Keratinocyte (primary cell): Measurements from ENCODE around the gene GNPDA2. TPM values are rescaled to one million over a fixed set of nuclear protein-coding genes. Genes with fewer than 3 reads are reported as not detected.

ENCODE experiments used
- DNase-seq: peaks from one replicate; pipeline ENCODE4 v3.0.0-alpha.2; 2011; ENCODE audit warnings: low read depth, missing footprints, low spot score
- FAIRE-seq: peaks from 2 replicates; lab custom pipeline; 2011; peaks lifted over from hg19 to GRCh38; lab: Jason Lieb, UNC
- H2AFZ ChIP-seq: 2 replicates; pipeline ENCODE4 v1.6.0; 2012; ENCODE audit warnings: low read length, control low read depth, inconsistent platforms; ENCODE audit not compliant: control insufficient read depth
- H3K27ac ChIP-seq: 2 replicates; pipeline ENCODE4 v1.5.1; 2011; ENCODE audit warnings: low read length; ENCODE audit not compliant: control insufficient read depth, insufficient read depth
- H3K27me3 ChIP-seq: 3 replicates; pipeline ENCODE4 v1.6.0; 2011; ENCODE audit warnings: low read length; ENCODE audit not compliant: control insufficient read depth, insufficient read depth; ENCODE audit errors: extremely low read depth
- H3K36me3 ChIP-seq, 2 experiments: 2 replicates in 1 of 2; 3 replicates in 1 of 2; pipeline ENCODE4 v1.5.1; 2011; ENCODE audit warnings: low read length in 2 of 2, mild to moderate bottlenecking in 1 of 2; ENCODE audit not compliant: control insufficient read depth in 2 of 2, insufficient read depth in 2 of 2; ENCODE audit errors: extremely low read depth in 1 of 2
- H3K4me1 ChIP-seq: 3 replicates; pipeline ENCODE4 v1.5.1; 2011; ENCODE audit warnings: low read length; ENCODE audit not compliant: control insufficient read depth, insufficient read depth; ENCODE audit errors: extremely low read depth
- H3K4me2 ChIP-seq: 3 replicates; pipeline ENCODE4 v1.6.0; 2011; ENCODE audit warnings: low read depth, low read length; ENCODE audit not compliant: control insufficient read depth, insufficient read depth; ENCODE audit errors: extremely low read depth
- H3K4me3 ChIP-seq, 3 experiments: fragments of 200-600 bp in 1 of 3; sonication (generic) in 1 of 3; 2 replicates in 2 of 3; 3 replicates in 1 of 3; pipeline ENCODE4 v1.5.1; 2011 to 2016; ENCODE audit warnings: low read length in 3 of 3, mild to moderate bottlenecking in 3 of 3, control low read depth in 2 of 3, inconsistent platforms in 1 of 3, low read depth in 1 of 3, mixed read lengths in 1 of 3, mixed run types in 1 of 3, moderate library complexity in 1 of 3; ENCODE audit not compliant: control insufficient read depth in 2 of 3, insufficient read depth in 2 of 3; ENCODE audit errors: extremely low read depth in 1 of 3
- H3K79me2 ChIP-seq: 2 replicates; pipeline ENCODE4 v1.6.0; 2012; ENCODE audit warnings: low read length; ENCODE audit not compliant: control insufficient read depth, insufficient read depth
- H3K9ac ChIP-seq: 3 replicates; pipeline ENCODE4 v1.6.0; 2011; ENCODE audit warnings: low read length; ENCODE audit not compliant: control insufficient read depth, insufficient read depth; ENCODE audit errors: extremely low read depth
- H3K9me1 ChIP-seq: 3 replicates; pipeline ENCODE4 v1.6.0; 2011; ENCODE audit warnings: low read length; ENCODE audit not compliant: control insufficient read depth, insufficient read depth; ENCODE audit errors: extremely low read depth
- H3K9me3 ChIP-seq: 2 replicates; pipeline ENCODE4 v1.5.1; 2012; ENCODE audit warnings: low read depth, low read length; ENCODE audit not compliant: control insufficient read depth
- H4K20me1 ChIP-seq: 3 replicates; pipeline ENCODE4 v1.6.0; 2011; ENCODE audit warnings: low read length; ENCODE audit not compliant: control insufficient read depth, insufficient read depth; ENCODE audit errors: extremely low read depth
- EZH2 ChIP-seq: IDR thresholded peaks from one replicate; pipeline ENCODE4 v1.6.1; 2012; ENCODE audit warnings: inconsistent platforms, mild to moderate bottlenecking, low read length, moderate library complexity
- dilution Hi-C: fragments of 300-500 bp; cut with MboI; formaldehyde crosslinking; loops from one replicate; pipeline ENCODE4 v1.7.0; 2020; ENCODE audit warnings: low sequenced_read_pairs; ENCODE audit not compliant: extremely low pct_ligation_motif_present
- polyA plus RNA-seq, 5 experiments: library from polyadenylated mRNA; depleted of rRNA in 3 of 5; stranded (reverse) in 3 of 5; stranded (forward) in 1 of 5; unstranded in 1 of 5; fragments of >200 nt; gene quantifications; 1 replicate in 1 of 5; 2 replicates in 3 of 5; 3 replicates in 1 of 5; pipeline versions ENCODE4 v1.2.1 to v1.2.3, GENCODE V29; 2011 to 2012; ENCODE audit warnings: missing spikeins in 2 of 5, low read depth in 1 of 5, low replicate concordance in 1 of 5
- TF ChIP-seq, protein P1 (sequence below), 3 experiments: IDR thresholded peaks in 1 of 3; conservative IDR thresholded peaks in 1 of 3; optimal IDR thresholded peaks in 1 of 3; 2 replicates in 2 of 3; 3 replicates in 1 of 3; pipeline versions ENCODE3 to v1.5.1; 2011; ENCODE audit warnings: low read length in 3 of 3, mild to moderate bottlenecking in 3 of 3, moderate library complexity in 2 of 3, control low read depth in 1 of 3, inconsistent platforms in 1 of 3; ENCODE audit not compliant: insufficient read depth in 2 of 3; ENCODE audit errors: extremely low read depth in 1 of 3

The GNPDA2 gene
- polyA plus RNA-seq, 1 donor (not counting 4 experiments of a cell fraction or from before 2014, with no cell fraction given), result 22.6 TPM

DNA sequence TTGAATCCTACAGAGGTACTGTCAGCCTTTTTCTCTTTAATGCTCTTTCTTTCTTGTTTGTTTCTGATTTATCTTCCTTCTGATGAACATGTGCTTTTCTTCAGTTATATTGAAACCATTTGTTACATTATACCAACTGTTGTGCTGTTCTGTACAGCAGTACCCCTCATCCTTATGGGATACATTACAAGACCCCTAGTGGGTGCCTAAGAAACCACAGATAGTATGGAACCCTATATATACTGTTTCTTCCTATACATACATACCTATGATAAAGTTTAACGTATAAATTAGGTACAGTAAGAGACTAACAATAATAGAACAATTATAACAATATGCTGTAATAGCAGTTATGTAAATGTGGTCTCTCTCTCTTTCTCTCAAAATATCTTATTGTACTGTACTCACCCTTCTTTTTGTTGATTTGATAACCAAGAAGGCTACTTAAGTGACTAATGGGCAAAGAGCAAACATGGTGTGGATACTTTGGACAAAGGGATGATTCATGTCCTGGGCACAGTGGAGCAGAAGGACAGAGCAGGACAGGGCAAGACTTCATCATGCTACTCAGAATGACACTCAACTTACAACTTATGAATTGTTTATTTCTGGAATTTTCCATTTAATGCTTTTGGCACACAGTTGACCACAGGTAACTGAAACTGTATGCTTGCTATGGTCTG is 64.3 kb downstream of the GNPDA2 start:
- no peak overlapping the region for H3K4me2 ChIP-seq
- no peak for DNase-seq
- dilution Hi-C loops, result no loop called here

DNA sequence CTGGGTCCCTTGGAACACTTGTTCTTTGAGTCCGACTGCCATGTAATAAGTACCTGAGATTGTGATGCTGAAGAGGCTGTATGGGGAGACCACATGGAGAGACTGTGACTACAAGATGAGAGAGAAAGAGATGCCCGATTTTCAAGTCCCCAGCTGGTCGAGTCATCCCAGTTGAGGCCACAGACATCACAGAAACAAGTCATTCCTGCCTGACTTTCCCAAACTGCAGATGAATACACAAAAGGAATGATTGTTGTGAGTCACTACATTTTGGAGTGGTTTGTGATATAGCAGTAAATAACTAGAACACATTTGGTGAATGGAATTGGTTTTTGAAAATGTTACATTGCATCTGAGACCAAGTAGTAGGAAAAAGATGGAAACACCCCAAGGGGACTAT is 66.0 kb downstream of the GNPDA2 start:
- Histone ChIP-seq H3K4me2 (no peak overlapping the region), H3K9ac (no peak overlapping the region), H3K79me2 (no peaks in the 10 kb centered on the region), H3K4me3 (no peak overlapping the region), H2AFZ (no peak overlapping the region), H3K36me3 (no peaks in the 10 kb centered on the region), H3K9me3 (no peaks in the 10 kb centered on the region), H3K9me1 (no peaks in the 10 kb centered on the region), H3K4me1 (no peaks in the 10 kb centered on the region), H3K27ac (no peak overlapping the region), H3K27me3 (no peaks in the 10 kb centered on the region), H4K20me1 (no peaks in the 10 kb centered on the region)
- DNase-seq (no peak), FAIRE-seq (no peak)
- dilution Hi-C loops, result no loop called here
- no peak for TF ChIP-seq EZH2
- TF ChIP-seq, protein P1, sequence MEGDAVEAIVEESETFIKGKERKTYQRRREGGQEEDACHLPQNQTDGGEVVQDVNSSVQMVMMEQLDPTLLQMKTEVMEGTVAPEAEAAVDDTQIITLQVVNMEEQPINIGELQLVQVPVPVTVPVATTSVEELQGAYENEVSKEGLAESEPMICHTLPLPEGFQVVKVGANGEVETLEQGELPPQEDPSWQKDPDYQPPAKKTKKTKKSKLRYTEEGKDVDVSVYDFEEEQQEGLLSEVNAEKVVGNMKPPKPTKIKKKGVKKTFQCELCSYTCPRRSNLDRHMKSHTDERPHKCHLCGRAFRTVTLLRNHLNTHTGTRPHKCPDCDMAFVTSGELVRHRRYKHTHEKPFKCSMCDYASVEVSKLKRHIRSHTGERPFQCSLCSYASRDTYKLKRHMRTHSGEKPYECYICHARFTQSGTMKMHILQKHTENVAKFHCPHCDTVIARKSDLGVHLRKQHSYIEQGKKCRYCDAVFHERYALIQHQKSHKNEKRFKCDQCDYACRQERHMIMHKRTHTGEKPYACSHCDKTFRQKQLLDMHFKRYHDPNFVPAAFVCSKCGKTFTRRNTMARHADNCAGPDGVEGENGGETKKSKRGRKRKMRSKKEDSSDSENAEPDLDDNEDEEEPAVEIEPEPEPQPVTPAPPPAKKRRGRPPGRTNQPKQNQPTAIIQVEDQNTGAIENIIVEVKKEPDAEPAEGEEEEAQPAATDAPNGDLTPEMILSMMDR (optimal IDR thresholded peaks at IDR 0.05 in 1 of 3, IDR thresholded peaks at IDR 0.05 in 1 of 3, conservative IDR thresholded peaks at IDR 0.05 in 1 of 3; ENCODE audit: extremely low read depth in 1 of 3, insufficient read depth in 2 of 3, low read length in 3 of 3), result no peak

More for the DNA sequence above, 64.3 kb downstream of the GNPDA2 start:
- Histone ChIP-seq H3K27me3 (no peaks in the 10 kb centered on the region), H3K4me3 (no peak overlapping the region), H3K9ac (no peak overlapping the region), H2AFZ (no peak overlapping the region), H3K36me3 (no peaks in the 10 kb centered on the region), H4K20me1 (no peaks in the 10 kb centered on the region), H3K4me1 (no peaks in the 10 kb centered on the region), H3K79me2 (no peaks in the 10 kb centered on the region), H3K9me3 (no peaks in the 10 kb centered on the region), H3K9me1 (no peaks in the 10 kb centered on the region), H3K27ac (no peak overlapping the region)
- TF ChIP-seq, protein P1 (optimal IDR thresholded peaks at IDR 0.05 in 1 of 3, IDR thresholded peaks at IDR 0.05 in 1 of 3, conservative IDR thresholded peaks at IDR 0.05 in 1 of 3; ENCODE audit: extremely low read depth in 1 of 3, insufficient read depth in 2 of 3, low read length in 3 of 3), result no peak
- no peak for TF ChIP-seq EZH2
- no peak for FAIRE-seq
